ENCODE results near the gene LMCD1.

Gene LMCD1

GRCh38 chr3:8501371-8502131 lies at the start of gene LMCD1:
Gene LMCD1, plus strand, starts transcription at chr3:8501823. Its CDS starts 116 bp downstream, at chr3:8501939.
- DNase-seq (ENCODE audit: low read depth) = peak; percentile 95

DNA sequence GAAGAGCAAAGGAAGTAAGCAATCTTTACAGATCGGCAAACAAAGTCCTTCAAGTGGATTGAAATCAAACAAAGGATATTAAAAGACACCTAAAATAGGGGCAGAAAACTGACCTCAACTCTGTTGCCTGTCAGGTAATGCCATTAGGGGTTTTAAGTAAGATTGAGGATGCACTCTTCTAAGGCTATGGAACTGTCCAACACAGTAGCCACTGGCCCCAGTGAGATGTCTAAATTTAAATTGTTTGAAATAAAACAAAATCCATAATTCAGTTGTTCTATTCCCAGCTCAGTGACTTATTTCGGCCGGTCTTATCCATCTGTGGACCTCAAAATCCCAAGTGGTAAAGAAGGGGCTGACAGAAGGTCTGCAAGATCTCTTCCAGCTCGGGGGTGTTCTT lies 49.5 kb upstream of the LMCD1 start:
- DNase-seq (ENCODE audit: low read depth) = no peak

GRCh38 chr3:8453153-8453552 lies 48.5 kb upstream of the LMCD1 start:
- DNase-seq (ENCODE audit: low read depth) = no peak

GRCh38 chr3:8455526-8456411 lies 45.9 kb upstream of the LMCD1 start:
- no peak for DNase-seq (ENCODE audit: low read depth)

DNA sequence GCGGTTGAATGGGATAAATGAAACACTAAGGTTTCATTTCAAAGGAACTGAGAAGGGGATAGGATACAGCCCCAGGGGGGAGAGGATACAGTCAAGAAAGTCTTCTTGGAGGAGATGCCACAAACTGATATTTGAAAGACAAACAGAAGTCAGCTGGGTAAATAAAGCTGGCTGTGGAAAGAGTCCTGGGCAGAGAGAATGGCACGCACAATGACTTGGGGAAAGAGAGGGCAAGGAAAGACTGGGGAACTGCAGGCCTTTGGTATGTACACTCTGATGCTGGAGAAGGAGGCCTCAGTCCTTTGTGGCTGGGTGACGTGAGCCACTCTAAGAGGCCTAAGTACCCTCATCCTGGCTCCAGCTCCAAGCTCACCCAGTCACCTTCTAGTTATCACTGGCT lies 45.2 kb upstream of the LMCD1 start:
- DNase-seq (ENCODE audit: low read depth) = no peak

DNA sequence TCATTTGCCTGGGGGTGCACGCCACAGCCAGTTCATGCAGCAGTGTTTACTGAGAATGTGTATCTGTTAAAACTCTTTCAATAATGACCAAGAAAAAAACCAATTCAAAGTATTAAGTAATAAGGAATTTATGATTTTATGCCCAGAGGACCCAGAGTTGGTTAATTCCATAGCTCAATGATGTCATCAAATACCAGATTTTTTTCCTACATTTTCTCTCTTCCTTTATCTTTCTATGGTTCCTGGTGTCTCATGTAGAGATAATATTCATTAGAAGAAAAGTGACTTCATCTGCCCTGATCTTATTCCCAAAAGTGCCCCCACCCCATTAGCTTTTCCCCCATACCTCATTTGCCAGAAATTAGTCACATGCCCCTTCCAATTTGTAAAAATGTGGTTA lies 44.6 kb upstream of the LMCD1 start:
- DNase-seq (ENCODE audit: low read depth) = no peak

- peak; percentile 91 for DNase-seq (ENCODE audit: low read depth)
Observed at GRCh38 chr3:8458238-8458661, 43.4 kb upstream of the LMCD1 start.

DNA sequence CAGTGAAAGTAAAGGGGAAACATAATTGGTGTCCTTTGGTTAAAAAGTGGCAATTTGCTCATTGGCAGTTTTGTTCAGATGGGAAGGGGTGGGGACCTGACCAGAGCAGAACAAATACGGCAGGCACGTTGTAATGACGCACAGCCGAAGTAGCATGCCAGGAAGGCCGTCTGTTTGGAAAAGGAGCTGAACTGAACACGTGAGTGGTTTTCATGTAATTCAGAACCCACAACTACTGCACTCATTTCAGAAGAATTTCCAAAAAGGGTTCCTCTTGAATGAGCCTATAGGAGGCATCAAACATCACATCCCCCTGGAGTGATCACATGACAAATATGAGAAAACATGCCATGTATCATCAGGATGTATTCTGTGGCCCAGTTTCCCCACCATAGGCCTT lies 42.9 kb upstream of the LMCD1 start:
- peak; percentile 96 for DNase-seq (ENCODE audit: low read depth)

DNA sequence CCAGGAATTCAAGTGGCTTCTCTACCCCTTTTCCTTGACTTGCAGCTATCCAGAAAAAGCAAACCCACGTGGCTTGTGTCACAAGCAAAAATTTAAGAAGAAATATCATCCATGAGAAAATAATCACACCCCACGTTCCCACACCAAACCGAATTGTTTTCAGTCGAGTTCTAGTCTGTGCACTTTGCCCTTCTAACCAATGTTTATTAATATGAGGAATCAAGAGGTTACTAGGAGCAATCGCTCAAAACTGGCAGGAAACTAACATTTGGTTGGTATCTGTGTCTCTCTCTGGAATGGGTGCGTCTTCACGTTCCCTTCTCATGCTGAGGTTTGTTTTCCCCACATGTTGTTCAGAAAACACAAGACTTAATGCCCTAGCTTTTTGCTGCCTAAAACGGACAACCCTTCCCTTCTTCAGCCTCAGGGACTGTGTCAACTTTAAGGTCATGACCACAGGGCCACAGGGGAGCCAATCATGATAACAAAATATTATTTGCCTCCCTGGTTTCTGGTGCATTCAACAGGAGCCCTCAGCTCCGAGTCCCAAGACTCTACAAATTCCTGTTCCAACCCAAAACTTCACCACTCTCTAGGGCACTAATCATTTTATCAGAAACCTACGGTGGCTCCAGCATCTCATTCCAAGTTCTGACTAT lies 41.4 kb upstream of the LMCD1 start:
- DNase-seq (ENCODE audit: low read depth) = no peak

DNA sequence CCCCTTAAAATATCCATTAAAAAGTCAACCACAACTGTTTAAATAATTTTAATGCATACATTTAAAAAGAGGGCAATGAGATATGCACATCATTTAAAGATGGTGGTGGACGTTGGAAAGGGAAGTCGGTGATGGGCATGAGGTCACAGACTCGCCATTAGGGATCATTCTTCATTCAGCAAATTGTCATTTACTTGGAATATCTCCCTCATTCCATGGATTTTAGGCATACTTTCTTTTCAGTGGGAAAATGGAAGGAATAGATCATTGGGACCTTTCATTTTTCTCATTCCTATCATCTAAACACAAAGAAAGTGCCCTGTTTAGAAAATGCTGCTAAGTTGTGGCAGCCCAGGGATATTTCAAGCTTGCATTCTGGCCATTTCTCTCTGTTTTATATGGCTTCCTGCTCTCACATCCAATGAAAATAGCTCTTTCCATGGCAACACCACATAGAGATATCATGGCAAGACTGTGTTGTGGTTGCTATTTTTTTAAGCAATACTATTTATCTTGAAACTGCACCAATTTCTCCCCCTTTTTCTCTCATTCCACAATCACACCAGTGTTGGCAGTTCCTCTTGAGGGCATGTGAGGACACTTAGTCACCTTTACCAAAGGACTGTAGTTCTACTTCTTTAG lies 40.7 kb upstream of the LMCD1 start:
- peak; percentile 92 for DNase-seq (ENCODE audit: low read depth)

GRCh38 chr3:8464668-8465067 lies 37.0 kb upstream of the LMCD1 start:
- DNase-seq (ENCODE audit: low read depth) = no peak

DNA sequence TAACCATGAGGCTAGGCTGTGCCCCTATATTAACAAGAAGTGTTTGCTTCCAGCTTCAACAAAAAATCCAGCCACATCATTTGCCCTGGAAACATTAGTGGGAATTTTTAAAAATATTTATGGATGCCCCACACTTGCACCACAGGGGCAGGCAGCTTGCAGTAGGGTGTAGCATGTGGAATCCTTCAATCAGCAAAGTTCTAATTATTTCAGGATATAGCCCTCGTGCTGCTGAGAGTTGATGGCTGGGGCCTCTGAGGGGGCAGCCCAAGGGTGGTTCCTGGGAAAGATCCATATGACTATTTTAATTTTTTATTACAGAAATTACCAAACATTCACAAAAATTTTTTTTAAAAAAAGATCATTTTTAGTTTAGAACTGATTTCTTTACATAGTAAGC lies 35.1 kb upstream of the LMCD1 start:
- DNase-seq (ENCODE audit: low read depth) = no peak

- no peak for DNase-seq (ENCODE audit: low read depth)
Observed at GRCh38 chr3:8470801-8471200, 30.8 kb upstream of the LMCD1 start.

GRCh38 chr3:8472549-8472948 lies 29.1 kb upstream of the LMCD1 start:
- no peak for DNase-seq (ENCODE audit: low read depth)

DNA sequence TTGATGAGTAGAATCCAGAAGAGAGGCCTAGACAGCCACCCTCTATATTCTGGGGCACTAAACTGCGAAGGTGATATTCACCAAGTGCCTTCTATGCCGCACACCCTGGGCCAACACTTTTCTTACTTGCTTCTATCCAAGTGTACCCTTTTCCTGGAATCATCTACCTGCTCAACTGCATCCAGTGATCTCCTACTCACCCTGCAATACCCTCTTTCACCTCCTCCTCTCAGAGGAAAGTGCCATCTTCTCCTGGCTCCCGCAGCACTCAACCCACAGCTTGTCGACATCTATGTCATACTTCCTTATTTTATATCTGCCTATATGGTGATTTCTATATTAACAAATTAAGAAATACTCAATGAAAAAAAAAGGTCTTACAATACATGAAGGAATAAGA lies 28.6 kb upstream of the LMCD1 start:
- DNase-seq (ENCODE audit: low read depth) = no peak

GRCh38 chr3:8473990-8474389 lies 27.6 kb upstream of the LMCD1 start:
- DNase-seq (ENCODE audit: low read depth) = no peak

GRCh38 chr3:8474991-8475390 lies 26.6 kb upstream of the LMCD1 start:
- no peak for DNase-seq (ENCODE audit: low read depth)

GRCh38 chr3:8480699-8481098 lies 20.9 kb upstream of the LMCD1 start:
- no peak for DNase-seq (ENCODE audit: low read depth)

- no peak for DNase-seq (ENCODE audit: low read depth)
Observed at GRCh38 chr3:8481380-8481779, 20.2 kb upstream of the LMCD1 start.

DNA sequence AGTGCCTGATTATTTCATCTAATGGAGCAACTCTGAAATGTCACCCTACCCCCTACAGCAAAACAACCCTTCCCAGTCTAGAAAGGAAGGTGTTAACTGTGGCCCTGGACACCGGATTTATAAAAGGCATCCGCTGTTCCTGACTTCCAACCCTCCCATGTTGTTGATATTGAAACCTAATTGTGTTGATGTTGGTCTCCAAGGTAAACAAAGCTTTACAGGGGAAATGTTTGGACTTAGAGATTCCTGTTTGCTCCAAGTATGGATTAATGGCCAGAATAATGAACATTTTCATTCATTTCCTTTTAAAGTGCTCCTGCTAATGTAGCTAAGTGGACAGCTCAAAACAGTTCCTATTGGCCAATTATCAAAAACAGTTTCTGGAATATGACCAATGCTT lies 19.4 kb upstream of the LMCD1 start:
- no peak for DNase-seq (ENCODE audit: low read depth)

DNA sequence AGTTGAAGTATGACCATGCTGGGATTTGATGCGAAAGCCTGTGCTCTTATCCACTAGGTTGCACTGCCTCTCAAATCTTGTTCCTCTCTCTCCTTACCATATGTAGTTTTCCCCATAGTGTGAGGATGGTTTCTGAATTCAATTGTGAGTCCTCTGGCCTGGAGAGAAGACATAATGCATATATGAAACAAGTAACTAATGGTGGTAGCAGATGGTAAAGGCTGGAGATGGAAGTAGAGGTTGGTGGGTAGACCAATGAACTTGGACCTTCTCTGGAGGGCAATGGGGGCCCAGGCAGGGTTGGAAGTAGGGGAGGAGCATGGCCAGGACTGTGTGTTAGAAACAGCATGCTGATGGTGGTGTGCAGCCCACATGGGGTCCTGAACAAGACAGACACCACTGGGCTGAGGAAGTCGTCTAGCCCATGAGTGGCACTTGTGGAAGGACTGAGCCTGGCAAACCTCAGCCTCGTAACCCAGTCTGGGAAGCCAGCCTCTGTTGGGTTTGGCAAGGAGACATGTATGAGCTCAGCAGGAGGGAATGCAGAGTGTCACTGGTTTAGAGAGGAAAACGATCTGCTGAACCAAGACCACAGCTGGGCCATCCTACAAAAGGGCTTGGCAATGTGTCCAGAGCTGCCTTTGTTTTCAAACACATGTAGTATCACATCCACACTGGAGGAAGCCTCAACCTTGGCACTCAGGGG lies 18.5 kb upstream of the LMCD1 start:
- peak; percentile 95 for DNase-seq (ENCODE audit: low read depth)
